NOMO-1 (cell line): Measurements from ENCODE around the gene UBE2G2.

Experiments
- DNase-seq, 2 experiments: peaks; one replicate each; lab custom pipeline; 2025; ENCODE audit not compliant: unreplicated experiment in 2 of 2; lab: John Stamatoyannopoulos, UW

UBE2G2 gene

GRCh38 chr21:44816761-44817505 is 15.3 kb upstream of the UBE2G2 start:
- no peak for DNase-seq

- no peak for DNase-seq
These were observed 14.4 kb upstream of the UBE2G2 start for GRCh38 chr21:44815852-44816628.

GRCh38 chr21:44815225-44815624 is 13.6 kb upstream of the UBE2G2 start:
- DNase-seq, result no peak

GRCh38 chr21:44814498-44815023 is 12.9 kb upstream of the UBE2G2 start:
- no peak for DNase-seq

GRCh38 chr21:44813727-44814126 is 12.1 kb upstream of the UBE2G2 start:
- DNase-seq, result no peak

GRCh38 chr21:44813149-44813548 is 11.5 kb upstream of the UBE2G2 start:
- DNase-seq, result no peak

- DNase-seq, result no peak
These were observed 11.0 kb upstream of the UBE2G2 start for GRCh38 chr21:44812640-44813039.

GRCh38 chr21:44810779-44811178 is 9.2 kb upstream of the UBE2G2 start:
- DNase-seq, result no peak

GRCh38 chr21:44805859-44806258 is 4.2 kb upstream of the UBE2G2 start:
- DNase-seq, result no peak

GRCh38 chr21:44805226-44805625 is 3.6 kb upstream of the UBE2G2 start:
- no peak for DNase-seq

- DNase-seq, result no peak
These were observed 3.1 kb upstream of the UBE2G2 start for GRCh38 chr21:44804762-44805161.

GRCh38 chr21:44803651-44804050 is 2.0 kb upstream of the UBE2G2 start:
- no peak for DNase-seq

- DNase-seq, result peak in 1 of 2 experiments; percentile 13
These were observed 955 bp upstream of the UBE2G2 start for GRCh38 chr21:44802396-44803153.

GRCh38 chr21:44800971-44801467 is 601 bp downstream of the UBE2G2 start:
- peak; percentile 27 to 52 for DNase-seq

GRCh38 chr21:44800103-44800502 is 1.5 kb downstream of the UBE2G2 start:
- peak; percentile 4 to 10 for DNase-seq

GRCh38 chr21:44799646-44800045 is 2.0 kb downstream of the UBE2G2 start:
- no peak for DNase-seq

GRCh38 chr21:44797775-44798174 is 3.8 kb downstream of the UBE2G2 start:
- DNase-seq, result no peak

- DNase-seq, result no peak
These were observed 6.3 kb downstream of the UBE2G2 start for GRCh38 chr21:44795342-44795741.

GRCh38 chr21:44793592-44794374 is 7.8 kb downstream of the UBE2G2 start:
- DNase-seq, result no peak
